HG03159 (cell line): ENCODE data around the gene PPM1K.
A peak's percentile ranks its signal among the peaks of the same experiment; 100 is the strongest.

Experiments used
- ATAC-seq: cut with Tn5 transposase; IDR thresholded peaks from one replicate; pipeline ENCODE4 v1.9.1; 2021; ENCODE audit warnings: mild to moderate bottlenecking, moderate library complexity; ENCODE audit not compliant: unreplicated experiment

PPM1K gene

GRCh38 chr4:88277711-88278225, 6.6 kb downstream of the PPM1K start:
- ATAC-seq: no peak

DNA sequence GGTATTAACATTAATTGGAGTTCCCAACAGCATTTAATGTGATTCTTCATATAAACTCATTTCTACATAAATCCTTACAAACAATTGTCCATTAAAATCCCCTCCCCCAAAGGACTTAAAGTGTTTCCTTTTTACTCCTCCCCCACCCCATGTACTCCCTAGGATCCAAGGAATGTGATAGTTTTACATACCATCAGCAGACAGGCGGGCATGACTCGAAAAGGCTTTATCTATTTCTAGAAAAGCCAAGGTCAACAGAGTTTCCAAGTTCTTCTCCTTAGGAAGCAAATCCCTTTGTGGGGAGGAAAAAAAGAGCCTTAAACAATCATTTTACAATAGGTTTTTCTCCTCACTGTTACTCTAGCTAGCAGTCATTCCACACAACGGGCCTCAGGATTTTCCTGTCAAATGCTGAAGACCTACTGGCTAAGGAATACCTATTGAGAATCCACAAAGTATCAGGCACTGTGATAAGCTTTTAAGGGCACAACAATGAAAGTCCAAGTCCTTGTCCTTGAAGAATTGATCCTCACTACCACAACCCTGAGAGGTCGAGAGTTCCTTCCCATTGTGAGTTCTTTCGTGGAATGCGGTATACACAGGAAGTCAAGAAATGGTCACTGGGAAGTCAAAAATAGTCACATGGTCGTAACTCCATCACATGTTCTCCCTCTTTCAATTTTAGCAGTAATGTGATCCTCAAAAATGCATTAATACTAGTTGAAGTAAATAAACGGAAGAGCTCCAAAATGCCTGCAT, 7.2 kb downstream of the PPM1K start:
- no peak for ATAC-seq

GRCh38 chr4:88275949-88276515, 8.3 kb downstream of the PPM1K start:
- ATAC-seq: no peak

- ATAC-seq: peak; percentile 77
Observed at GRCh38 chr4:88275516-88275915, 8.8 kb downstream of the PPM1K start.

DNA sequence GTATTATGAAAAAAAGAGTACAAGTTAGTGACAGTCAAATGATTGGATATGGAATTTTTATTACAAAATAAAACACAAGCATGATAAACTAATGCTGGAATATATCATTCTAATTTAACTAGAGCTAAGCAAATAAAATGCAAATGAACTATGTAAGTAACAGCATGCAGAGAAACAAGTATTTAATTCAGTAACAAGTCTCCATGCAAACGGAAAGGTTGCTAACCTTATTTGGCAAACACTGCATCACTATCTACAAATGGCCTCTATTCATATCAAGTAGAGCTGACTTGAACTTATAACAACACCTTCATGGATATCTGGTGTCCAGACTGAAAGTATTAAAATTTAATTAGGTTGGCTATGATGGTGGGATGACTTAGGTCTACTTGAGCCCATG, 15.4 kb downstream of the PPM1K start:
- no peak for ATAC-seq

DNA sequence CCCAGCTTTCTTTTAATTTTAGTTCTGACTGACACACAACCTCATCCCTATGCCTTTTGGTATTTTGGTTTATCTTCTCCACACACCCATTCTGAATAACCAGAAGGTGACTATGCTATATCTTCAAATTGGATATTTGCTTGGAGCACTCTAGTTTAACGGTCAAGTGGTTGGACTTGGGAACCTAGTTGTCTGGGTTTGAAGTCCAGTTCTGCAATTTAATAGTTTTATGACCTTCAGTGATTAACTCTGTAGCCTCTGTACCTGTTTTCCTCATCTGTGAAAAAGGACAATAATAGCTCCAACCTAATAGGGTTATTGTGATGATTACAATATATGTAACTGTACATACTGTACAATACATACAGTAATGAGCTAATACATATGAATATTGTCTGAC, 20.0 kb downstream of the PPM1K start:
- no peak for ATAC-seq

DNA sequence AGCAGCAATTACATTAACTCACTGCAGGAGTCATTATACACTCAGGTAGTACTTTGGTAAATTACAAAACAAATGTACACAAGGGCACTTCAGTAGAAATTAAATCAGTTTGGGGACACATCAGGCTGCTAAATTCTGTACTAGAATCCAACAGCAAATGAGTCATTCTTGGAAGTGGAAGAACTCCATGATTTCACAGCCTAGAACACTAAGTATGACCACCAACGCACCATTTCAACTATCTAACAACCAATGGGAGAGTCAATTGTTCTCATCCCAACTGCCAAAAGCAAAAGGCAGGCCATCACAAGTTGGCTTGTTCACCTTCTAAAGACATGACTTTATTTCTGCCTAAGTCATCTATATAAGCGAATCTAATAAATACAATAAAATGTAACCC, 26.6 kb downstream of the PPM1K start:
- no peak for ATAC-seq

DNA sequence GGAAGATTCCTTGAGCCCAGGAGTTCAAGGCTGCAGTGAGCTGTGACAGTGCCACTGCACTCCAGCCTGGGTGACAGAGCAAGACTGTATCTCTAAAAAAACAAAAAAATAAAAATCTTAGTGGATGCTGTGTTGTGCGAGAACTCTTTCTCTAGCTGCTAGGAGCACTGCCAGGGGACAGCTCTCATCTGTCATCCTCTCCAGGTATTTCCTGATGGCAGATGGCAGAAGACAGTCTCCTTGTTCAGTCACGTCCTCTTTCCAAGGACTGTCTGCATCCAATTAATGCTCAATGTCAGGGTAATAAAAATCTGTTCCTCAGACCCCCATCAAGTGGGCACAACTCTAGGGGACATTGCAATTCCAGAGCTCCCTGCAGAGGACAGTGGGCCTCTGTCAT, 29.2 kb downstream of the PPM1K start:
- ATAC-seq: no peak

GRCh38 chr4:88251924-88252323, 32.4 kb downstream of the PPM1K start:
- ATAC-seq: no peak

- ATAC-seq: no peak
Observed at GRCh38 chr4:88247148-88247547, 37.2 kb downstream of the PPM1K start.

- ATAC-seq: no peak
Observed at GRCh38 chr4:88246600-88246999, 37.8 kb downstream of the PPM1K start.

DNA sequence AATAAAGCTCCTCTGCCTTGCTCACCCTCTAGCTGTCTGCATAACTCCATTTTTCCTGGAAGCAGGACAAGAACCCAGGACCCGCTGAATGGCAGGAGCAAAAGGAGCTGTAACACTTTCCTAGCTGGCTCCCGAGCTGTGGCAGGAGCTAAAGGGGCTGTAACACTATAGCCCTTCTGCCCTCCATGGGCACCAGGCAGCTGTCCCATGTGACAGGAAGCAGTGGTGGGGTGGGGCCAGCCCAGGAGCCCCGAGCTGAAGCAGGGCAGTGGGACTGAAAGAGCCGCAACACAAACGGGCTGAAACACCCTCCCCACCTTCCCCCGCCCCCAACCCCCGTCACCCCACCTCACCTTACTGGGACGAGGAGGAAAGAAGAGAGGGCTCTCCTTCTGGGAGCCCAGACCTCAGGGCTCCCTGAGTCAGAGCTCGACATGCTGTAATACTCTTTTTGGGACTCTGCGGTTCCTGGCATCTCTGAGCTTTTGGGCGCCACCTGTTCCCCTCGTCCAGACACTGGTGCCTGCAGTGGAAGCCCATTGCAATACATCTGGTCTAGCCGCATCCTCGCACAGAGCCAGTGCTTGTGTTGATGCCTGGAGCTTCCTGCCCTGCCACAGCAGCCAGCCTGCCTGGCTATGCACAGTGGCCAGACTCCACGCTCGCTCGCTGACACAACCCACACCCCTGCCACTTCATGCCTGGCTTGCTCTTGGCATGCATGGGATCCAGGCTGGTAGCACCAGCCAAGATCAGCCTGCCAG, 39.4 kb downstream of the PPM1K start:
- peak; percentile 66 for ATAC-seq

- ATAC-seq: no peak
Observed at GRCh38 chr4:88244056-88244455, 40.3 kb downstream of the PPM1K start.

- ATAC-seq: no peak
Observed at GRCh38 chr4:88242144-88242543, 42.2 kb downstream of the PPM1K start.

- no peak for ATAC-seq
Observed at GRCh38 chr4:88240297-88240714, 44.1 kb downstream of the PPM1K start.

DNA sequence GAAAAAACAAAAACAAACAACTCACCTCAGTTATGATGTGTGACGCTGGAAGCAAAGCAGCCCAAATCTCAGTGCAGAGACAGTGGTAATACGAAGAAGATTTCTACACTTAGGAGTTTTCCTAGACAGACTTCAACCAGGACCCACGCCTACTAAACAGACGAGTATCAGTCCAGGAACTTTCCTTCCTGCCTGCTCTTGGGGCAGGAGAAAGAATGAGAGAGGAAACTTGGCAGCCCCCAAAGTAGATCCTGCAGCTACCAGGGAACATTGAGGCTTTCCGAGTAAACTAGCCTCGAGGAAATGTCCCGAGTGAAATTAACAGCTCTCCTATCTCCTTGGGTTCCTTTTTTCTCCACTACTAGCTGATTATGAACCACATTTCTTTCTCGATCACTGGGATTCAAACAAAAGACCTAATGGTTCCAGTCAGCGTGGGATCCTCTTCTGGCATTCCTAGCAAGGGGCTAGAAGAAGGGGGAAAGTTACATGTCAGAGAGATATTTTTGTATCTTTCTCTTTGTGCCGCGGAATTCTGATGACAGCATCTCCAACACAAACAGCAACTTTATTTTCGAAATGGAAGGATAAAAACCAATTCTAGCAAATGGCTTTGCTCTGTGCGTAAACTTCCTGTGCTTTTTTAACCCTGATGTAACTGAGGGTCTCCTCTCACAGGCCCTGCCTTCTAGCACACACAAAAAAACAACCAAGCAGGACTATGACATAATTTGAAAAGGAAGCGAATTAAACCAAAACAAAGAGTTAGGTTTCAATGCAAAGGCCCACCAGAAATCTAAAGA, 53.2 kb downstream of the PPM1K start:
- ATAC-seq: no peak

- no peak for ATAC-seq
Observed at GRCh38 chr4:88230461-88230891, 53.9 kb downstream of the PPM1K start.

GRCh38 chr4:88227734-88228133, 56.6 kb downstream of the PPM1K start:
- ATAC-seq: no peak

DNA sequence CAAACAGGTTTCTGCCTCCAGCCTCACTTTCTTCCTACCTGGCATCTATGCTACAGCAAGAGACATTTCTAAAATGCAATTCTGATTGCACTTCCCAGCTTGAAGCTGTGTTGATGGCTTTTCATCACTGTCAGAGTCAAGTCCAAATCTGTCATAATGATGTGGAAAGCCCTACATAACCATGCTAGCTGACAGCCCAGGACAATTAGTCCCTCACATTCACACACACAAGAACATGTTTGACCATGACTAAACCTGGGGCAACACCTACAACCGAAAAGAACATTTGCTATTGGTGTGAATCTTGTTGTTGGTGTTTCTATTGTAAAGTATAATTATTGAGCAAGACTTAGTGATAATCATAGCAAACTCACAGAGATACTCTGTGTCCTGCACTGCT, 58.2 kb downstream of the PPM1K start:
- ATAC-seq: no peak

GRCh38 chr4:88225232-88226105, 58.9 kb downstream of the PPM1K start:
- no peak for ATAC-seq
